ENCODE data around the gene GPRC5A.
"Not testable (repeated sequence)": the region's sequence is repeated elsewhere in the genome, so short reads cannot be mapped to it uniquely, and the experiment has no call there.

Gene GPRC5A

DNA sequence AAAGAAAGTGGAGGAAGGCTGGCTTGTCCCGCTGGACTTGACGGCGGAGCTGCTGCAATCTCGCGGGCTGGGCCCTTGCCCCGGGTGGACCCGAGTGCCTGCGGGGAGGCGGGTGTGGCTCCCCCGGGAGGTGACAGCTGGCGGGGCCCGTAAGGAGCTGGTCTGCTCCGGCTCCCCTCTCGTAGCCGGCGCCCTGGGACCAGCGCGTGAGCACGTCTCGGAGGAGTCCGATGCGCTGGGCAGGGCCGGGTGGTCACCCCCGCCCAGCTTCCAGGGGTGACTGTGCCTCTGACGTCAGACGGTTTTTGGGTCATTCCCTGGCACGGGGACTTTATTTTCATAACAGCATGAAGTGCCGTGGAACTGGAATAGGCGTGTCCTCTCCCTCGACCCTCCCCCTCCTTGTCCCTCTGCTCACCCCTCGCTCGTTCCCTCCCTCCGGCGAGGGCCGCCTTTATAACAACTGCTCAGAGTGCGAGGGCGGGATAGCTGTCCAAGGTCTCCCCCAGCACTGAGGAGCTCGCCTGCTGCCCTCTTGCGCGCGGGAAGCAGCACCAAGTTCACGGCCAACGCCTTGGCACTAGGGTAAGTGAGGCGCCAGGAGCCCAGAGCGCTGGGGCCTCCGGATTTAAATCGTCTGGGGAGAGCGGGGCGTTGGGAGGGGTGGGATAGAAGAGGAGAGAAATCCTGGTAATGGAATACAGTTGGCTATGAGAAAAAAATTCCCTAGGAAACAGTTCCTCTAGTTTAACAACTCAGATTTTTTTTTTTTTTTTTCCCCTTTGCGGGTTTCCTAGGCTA is at the start of gene GPRC5A:
GPRC5A (plus strand) TSS at position 483 of the 801 bp plus-strand sequence. CDS start 16,688 bp downstream, outside the sequence.
- no peak for DNase-seq

GRCh38 chr12:12845794-12846243 is 45.5 kb upstream of the GPRC5A start:
- no peak for DNase-seq

DNA sequence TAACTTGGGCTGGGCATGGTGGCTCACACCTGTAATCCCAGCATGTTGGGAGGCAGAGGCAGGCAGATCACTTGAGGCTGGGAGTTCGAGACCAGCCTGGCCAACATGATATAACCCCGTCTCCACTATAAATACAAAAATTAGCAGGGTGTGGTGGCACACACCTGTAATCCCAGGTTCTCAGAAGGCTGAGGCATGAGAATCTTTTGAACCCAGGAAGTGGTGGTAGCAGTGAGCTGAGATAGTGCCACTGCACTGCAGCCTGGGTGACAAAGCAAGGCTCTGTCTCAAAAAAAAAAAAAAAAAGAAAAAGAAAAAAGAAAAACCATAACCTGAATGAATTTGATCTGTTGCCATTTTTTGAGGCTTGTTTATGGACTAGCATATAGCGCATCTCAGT is 44.6 kb upstream of the GPRC5A start:
- not testable (repeated sequence) for DNase-seq

- no peak for DNase-seq
Observed at GRCh38 chr12:12853435-12853834, 37.9 kb upstream of the GPRC5A start.

- no peak for DNase-seq
Observed at GRCh38 chr12:12859690-12860089, 31.7 kb upstream of the GPRC5A start.

DNA sequence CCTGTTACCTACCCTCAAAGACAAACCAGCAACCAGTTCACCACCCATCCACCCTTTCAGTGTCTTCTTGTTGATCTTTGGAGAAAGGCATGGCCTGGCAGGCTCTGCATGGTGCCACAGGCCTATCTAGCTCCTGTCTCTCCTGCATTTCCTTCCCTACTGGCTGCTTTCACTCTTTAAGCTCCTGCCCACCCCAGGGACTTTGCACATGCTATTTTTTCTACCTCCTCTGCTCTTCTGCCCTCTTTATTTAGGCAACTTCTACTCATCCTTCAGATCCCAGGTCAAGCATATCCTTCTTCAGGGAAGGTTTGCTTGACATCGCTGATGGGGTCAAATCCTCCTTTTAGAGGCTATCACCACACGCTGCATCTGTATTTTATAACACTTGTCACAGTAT is 27.1 kb upstream of the GPRC5A start:
- DNase-seq = no peak

DNA sequence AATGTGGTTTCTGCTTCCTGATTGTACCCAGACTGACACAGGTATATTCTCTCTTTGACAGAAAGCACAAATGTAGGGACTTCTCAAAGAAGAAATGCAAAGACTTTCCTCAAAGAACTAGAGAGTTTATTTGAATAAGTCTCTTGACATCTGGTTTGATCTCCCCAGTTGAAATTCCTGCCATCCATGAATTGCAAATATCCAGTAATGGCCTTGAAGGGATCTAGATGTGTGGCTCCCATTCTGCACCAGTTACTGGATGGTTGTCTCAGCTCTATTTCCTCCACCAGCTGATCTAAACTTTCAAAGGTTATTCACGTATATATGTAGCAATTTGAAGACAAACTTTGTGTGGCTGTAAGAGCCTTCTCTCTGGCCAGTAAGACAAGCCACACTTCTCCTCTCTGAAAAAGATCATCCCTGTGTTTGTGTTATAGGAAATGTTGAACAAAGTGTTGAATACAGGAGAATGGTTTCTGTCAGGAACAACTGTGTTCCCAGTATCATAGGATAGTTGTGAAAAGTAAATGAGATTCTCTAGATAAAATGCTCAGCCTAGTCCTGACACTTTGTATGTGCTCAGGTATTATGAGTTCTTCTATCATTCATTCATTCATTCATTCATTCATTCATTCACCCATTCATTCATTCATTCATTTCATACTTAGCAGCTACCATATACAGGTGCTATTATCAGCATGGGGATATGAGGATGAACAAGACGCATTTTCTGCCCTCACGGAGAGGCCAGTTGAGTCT is 22.7 kb upstream of the GPRC5A start:
- DNase-seq = no peak

DNA sequence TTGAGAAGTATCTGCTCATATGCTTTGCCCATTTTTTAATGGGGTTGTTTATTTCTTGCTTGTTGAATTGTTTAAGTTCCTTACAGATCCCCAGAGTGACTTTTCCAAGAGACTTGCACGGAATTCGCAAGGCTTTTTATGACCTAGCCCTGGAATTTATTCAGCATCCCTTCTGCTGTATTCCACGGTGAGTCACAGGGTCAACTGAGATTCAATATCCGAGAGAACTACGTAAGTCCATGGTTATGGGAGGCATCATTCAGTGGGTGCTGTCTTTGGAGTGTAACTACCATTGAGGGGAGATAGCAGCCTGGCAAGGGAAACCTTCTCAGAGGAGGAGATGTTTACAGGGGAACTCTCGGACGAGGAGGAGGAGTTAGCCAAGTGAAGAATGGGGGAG is 20.9 kb upstream of the GPRC5A start:
- DNase-seq = no peak

- no peak for DNase-seq
Observed at GRCh38 chr12:12871587-12872138, 19.7 kb upstream of the GPRC5A start.

DNA sequence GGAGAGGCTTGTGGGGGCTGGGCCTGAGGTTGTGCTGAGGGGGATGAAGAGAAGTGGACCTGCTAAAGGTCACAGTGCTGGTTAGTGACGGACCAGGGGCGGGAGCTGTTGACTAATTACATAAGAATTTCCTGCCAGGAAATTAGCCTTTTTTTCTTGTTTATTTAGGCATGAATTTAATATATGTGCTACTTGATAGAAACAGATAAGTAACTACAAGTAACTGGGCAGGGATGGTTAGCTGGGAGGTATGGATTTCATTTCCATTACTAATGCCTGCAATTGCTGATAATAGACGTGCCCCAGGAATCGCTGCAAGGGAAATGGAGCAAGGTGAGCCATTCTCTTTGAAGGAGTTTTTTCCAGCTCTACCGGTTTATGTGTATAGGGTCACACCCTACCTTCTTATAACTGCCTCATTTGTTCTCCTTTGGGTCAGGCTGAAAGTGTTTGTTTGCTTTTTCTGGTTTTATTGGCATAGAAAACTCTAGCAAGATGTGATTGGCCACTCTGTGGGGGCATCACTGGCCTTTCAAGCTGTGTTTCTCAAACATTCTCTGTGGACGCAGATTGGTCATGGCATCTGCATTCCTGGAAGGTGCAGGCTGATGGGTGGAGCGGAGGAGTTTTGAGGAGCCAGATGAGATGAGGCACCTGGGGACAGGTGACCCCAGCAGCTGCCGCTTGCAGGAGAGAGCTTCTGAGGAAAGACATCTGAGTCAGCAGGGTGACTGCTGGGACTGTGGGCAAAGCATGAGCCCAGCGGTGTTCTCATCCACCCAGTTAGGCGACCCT is 19.0 kb upstream of the GPRC5A start:
- DNase-seq = no peak

DNA sequence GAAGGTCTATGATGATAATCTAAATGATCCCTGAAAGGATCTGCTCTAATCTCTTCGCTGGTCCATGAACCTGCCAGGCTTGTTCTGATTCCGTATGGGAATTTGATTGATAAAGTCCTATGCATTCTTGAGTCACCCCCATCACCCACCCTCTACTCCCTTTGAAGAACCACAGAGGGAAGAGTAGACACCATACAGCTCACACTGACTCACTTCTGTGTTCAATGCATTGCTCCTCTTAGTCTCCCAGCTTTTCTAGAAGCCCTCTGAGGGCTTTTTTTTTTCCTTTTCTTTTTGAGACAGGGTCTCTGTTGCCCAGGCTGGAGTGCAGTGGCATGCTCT is 18.5 kb upstream of the GPRC5A start:
- no peak for DNase-seq

DNA sequence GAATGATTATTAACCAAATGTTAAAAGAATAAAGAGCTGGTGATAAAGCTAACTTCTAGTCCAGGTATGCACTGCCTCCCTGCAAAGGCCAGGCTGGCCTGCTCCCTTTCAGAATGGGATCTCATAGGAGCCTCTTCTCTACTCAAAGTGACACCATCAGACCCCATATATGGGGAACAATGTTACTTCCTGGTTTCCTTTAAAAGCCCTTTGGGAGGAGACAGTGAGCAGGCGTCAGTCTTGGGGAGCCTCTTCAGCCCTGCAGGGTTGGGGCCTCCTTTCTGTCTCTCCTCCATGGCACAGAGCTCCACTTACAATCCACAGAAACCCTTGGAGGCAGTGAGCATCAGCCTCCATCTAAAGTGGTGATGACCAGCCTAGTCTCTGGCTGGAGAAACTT is 17.3 kb upstream of the GPRC5A start:
- DNase-seq = no peak

- DNase-seq = not testable (repeated sequence)
Observed at GRCh38 chr12:12875301-12875700, 16.1 kb upstream of the GPRC5A start.

DNA sequence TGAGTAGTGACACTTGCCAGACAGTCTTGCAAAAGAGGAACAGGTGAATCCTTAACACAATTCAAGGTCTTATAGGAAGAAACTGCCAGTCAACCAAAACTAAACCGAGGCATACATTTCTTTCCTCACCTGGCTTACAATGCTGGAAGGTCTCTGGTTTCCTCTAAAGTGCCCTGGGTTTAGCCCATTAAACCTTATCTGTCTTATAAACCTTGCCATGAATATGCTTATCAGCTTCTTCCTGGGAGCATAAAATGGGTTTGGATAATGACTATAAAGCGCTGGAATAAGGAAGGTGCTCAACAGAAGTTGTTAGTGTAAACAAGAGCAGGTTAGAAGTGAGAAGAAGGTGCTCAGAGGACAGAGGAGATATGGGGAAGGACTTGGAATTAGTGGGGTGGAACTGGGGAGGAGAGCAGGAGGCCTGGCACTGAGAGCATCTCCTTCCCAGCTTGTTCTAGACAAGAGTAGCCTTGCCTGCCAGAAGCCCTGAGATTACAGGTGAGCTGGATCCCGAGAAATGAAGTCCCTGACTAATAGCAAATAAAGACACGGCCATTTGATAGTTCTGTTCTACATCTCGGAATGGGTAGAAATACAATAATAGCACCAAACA is 14.1 kb upstream of the GPRC5A start:
- DNase-seq = no peak

GRCh38 chr12:12877781-12878455 is 13.4 kb upstream of the GPRC5A start:
- DNase-seq = no peak

DNA sequence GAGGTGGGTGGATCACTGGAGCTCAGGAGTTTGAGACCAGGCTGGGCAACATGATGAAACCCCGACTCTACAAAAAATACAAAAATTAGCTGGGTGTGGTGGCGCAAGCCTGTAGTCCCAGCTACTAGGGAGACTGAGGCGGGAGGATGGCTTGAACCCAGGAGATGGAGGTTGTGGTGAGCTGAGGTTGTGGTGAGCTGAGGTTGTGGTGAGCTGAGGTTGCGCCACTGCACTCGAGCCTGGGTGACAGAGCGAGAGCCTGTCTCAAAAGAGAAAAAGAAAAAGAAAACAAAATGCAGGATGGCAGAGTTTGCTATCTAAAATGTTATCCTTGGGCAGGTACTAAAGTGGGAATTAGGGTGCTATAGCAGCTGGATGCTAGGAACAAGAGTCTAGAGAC is 10.8 kb upstream of the GPRC5A start:
- no peak for DNase-seq

- DNase-seq = no peak
Observed at GRCh38 chr12:12881151-12881909, 10.0 kb upstream of the GPRC5A start.

- DNase-seq = no peak
Observed at GRCh38 chr12:12882288-12882687, 9.1 kb upstream of the GPRC5A start.

DNA sequence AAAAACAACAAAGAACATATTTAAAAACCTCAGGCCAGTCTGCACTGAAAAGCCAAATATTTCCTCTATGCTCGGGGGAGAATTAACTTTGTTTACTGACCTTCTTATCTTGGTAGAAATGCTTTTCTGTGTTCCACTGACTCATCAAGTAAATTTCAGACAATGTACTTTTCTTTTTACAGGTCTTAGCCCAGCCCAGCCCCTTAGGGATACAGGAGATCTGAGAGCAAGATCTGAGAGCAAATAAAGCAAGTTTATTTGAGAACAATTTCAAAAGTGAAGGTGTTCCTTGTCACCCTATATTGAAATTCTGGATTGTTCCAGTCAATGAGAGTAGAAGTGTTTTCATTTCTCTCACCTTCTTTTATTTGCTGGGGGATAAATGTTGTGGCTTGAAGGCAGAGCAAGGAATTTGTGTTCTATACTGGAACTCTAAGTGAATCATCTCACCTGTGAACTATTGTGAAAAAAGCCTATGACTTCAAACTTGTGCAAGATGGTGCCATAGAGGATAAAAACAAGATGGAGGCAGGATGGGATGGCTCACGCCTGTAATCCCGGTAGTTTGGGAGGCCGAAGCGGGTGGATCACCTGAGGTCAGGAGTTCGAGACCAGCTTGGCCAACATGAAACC is 7.9 kb upstream of the GPRC5A start:
- DNase-seq = no peak

GRCh38 chr12:12885096-12885792 is 6.1 kb upstream of the GPRC5A start:
- DNase-seq = no peak
